Measurements from ENCODE around the gene SDC1.

The SDC1 gene

GRCh38 chr2:20186078-20186854 lies 38.7 kb downstream of the SDC1 start:
- no peak overlapping the region for H3K27ac ChIP-seq (ENCODE audit: low read length)
- TF ChIP-seq CTCF (IDR thresholded peaks at IDR 0.05; ENCODE audit: borderline replicate concordance, extremely low read depth, low read length, poor library complexity, severe bottlenecking) (no peak), EZH2 (IDR thresholded peaks at IDR 0.05; ENCODE audit: borderline replicate concordance, low read depth, low read length, severe bottlenecking) (no peak)
- H3K4me3 ChIP-seq (ENCODE audit: low read depth in 1 of 2, low read length in 2 of 2) = no peak overlapping the region
- DNase-seq (no peak), ATAC-seq (ENCODE audit: insufficient read depth, low read depth) (no peak)
- peaks cover 11% of the 10 kb centered on the region for H3K27me3 ChIP-seq (ENCODE audit: insufficient read depth, low read length, poor library complexity)
- H3K79me2 ChIP-seq (ENCODE audit: insufficient read depth, low read length) = no peaks in the 10 kb centered on the region
- no peak overlapping the region for H3K4me2 ChIP-seq (ENCODE audit: insufficient read depth, low read length)
- no peaks in the 10 kb centered on the region for H4K20me1 ChIP-seq (ENCODE audit: insufficient read depth, low read length)
- H3K36me3 ChIP-seq (ENCODE audit: insufficient read depth, low read length) = no peaks in the 10 kb centered on the region
- H3K4me1 ChIP-seq (ENCODE audit: insufficient read depth, low read length) = no peaks in the 10 kb centered on the region
- H3K9ac ChIP-seq (ENCODE audit: low read depth, low read length) = no peak overlapping the region
- no peak overlapping the region for H2AFZ ChIP-seq (ENCODE audit: low read depth, low read length)
- no peaks in the 10 kb centered on the region for H3K9me3 ChIP-seq (ENCODE audit: insufficient read depth, low read length, severe bottlenecking)

- Histone ChIP-seq H4K20me1 (ENCODE audit: insufficient read depth, low read length) (no peaks in the 10 kb centered on the region), H3K9ac (ENCODE audit: low read depth, low read length) (no peak overlapping the region), H3K4me3 (ENCODE audit: low read depth in 1 of 2, low read length in 2 of 2) (no peak overlapping the region), H2AFZ (ENCODE audit: low read depth, low read length) (no peak overlapping the region), H3K36me3 (ENCODE audit: insufficient read depth, low read length) (no peaks in the 10 kb centered on the region), H3K79me2 (ENCODE audit: insufficient read depth, low read length) (no peaks in the 10 kb centered on the region), H3K9me3 (ENCODE audit: insufficient read depth, low read length, severe bottlenecking) (no peaks in the 10 kb centered on the region), H3K4me2 (ENCODE audit: insufficient read depth, low read length) (no peak overlapping the region), H3K27ac (ENCODE audit: low read length) (no peak overlapping the region), H3K4me1 (ENCODE audit: insufficient read depth, low read length) (no peaks in the 10 kb centered on the region), H3K27me3 (ENCODE audit: insufficient read depth, low read length, poor library complexity) (peaks cover 11% of the 10 kb centered on the region)
- TF ChIP-seq CTCF (IDR thresholded peaks at IDR 0.05; ENCODE audit: borderline replicate concordance, extremely low read depth, low read length, poor library complexity, severe bottlenecking) (no peak), EZH2 (IDR thresholded peaks at IDR 0.05; ENCODE audit: borderline replicate concordance, low read depth, low read length, severe bottlenecking) (no peak)
- no peak for ATAC-seq (ENCODE audit: insufficient read depth, low read depth)
- no peak for DNase-seq
Measured at GRCh38 chr2:20185176-20186022, 39.5 kb downstream of the SDC1 start.

- H3K79me2 ChIP-seq (ENCODE audit: insufficient read depth, low read length) = no peaks in the 10 kb centered on the region
- H4K20me1 ChIP-seq (ENCODE audit: insufficient read depth, low read length) = no peaks in the 10 kb centered on the region
- no peak for DNase-seq
- H3K27me3 ChIP-seq (ENCODE audit: insufficient read depth, low read length, poor library complexity) = peaks cover 7% of the 10 kb centered on the region
- H3K27ac ChIP-seq (ENCODE audit: low read length) = no peak overlapping the region
- H3K9me3 ChIP-seq (ENCODE audit: insufficient read depth, low read length, severe bottlenecking) = no peaks in the 10 kb centered on the region
- H3K4me2 ChIP-seq (ENCODE audit: insufficient read depth, low read length) = no peak overlapping the region
- H3K36me3 ChIP-seq (ENCODE audit: insufficient read depth, low read length) = no peaks in the 10 kb centered on the region
- H3K4me1 ChIP-seq (ENCODE audit: insufficient read depth, low read length) = no peaks in the 10 kb centered on the region
- TF ChIP-seq EZH2 (IDR thresholded peaks at IDR 0.05; ENCODE audit: borderline replicate concordance, low read depth, low read length, severe bottlenecking) = no peak
- no peak for TF ChIP-seq CTCF (IDR thresholded peaks at IDR 0.05; ENCODE audit: borderline replicate concordance, extremely low read depth, low read length, poor library complexity, severe bottlenecking)
- no peak overlapping the region for H3K4me3 ChIP-seq (ENCODE audit: low read depth in 1 of 2, low read length in 2 of 2)
- no peak overlapping the region for H2AFZ ChIP-seq (ENCODE audit: low read depth, low read length)
- ATAC-seq (ENCODE audit: insufficient read depth, low read depth) = no peak
- no peak overlapping the region for H3K9ac ChIP-seq (ENCODE audit: low read depth, low read length)
Measured at GRCh38 chr2:20184067-20184938, 40.6 kb downstream of the SDC1 start.
